ENCODE data around the gene JAML. TPM values are rescaled to one million over a fixed set of nuclear protein-coding genes. Genes with fewer than 3 reads are reported as not detected.

The JAML gene
- total RNA-seq, 1 experiment from 2014 or later: 0.30 TPM

DNA sequence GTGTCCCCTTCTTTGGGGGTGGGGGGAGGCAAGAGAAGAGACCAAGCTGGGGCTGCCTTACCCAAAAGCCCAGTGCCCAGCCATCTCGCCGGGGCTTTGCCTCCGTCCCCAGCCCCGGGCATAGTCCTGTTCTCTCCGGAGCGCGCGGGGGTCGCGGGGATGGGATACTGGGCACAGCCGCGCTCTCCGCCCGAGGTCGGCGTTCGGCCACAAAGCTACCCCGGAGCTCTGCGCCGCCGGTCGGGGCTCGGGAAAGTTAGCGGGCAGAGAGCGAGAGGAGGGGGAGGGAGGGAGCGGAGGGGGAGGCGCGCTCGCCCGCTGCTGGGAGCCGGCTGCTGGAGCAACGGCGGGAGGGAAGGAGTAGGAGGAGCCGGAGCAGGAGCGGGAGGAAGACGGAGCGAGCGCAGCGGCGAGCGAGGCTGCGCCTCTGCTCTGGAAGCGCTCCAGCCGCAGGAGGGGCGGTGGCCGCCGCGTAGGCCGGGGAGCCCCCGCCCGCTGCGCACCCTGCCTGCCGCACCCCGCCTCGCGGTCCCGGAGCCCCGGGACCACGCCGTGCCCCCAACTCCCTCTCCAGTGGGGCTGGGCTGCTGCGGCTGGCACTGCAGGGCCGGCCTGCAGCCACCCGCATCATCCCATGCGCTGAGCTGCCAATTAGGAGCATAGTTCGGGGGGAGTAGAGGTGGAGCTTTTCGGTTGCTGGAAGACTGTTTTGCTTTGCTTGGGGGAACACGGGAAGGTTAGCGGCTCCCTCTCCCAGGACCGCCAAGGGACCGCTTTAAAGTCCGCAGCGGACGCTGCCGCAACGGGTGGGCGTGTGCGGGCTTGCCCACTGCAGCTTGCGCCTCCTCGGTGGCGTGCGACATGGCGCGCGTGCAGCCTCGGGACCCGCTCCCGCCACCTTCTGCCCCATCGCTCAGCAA lies 72.0 kb downstream of the JAML start, which contains the start of gene SCN4B:
TSS of gene SCN4B (minus strand) at position 272 of the 920 bp plus-strand sequence. CDS start at position 122, 150 bp downstream.
- H2AFZ ChIP-seq (ENCODE audit: low read depth, low read length, poor library complexity, severe bottlenecking): peak within 1 kb of the TSS; percentile 31
- H3K9me3 ChIP-seq (ENCODE audit: control insufficient read depth in 1 of 2, insufficient read depth in 1 of 2, low read depth in 1 of 2, low read length in 2 of 2): no peaks in the 10 kb centered on the region
- H3K9me2 ChIP-seq (ENCODE audit: insufficient read depth): no peaks in the 10 kb centered on the region
- peak within 1 kb of the TSS; percentile 21 to 50 for H3K4me3 ChIP-seq (replicated peaks in 1 of 2; ENCODE audit: low read depth in 1 of 2, low read length in 2 of 2)
- peak within 1 kb of the TSS; percentile 79 for H3K4me2 ChIP-seq (ENCODE audit: low read length)
- no peak for DNase-seq (ENCODE audit: low read depth, low spot score)
- ChIA-PET POLR2A (no interaction called here), CTCF (interaction anchor here (1.0 kb wide), 1 partner anchor 19 kb away, joined by 3 read pairs; no protein-coding TSS in a partner anchor), RAD21 (ENCODE audit: low non-redundant PET in 1 of 2, low total read pairs in 2 of 2, uncharacterized antibody in 2 of 2, unreplicated experiment in 2 of 2) (interaction anchor here in 1 of 2 experiments (0.6 to 0.8 kb wide), 3 partner anchors 19 to 212 kb away, joined by 3 to 5 read pairs (median 4); no protein-coding TSS in a partner anchor)
- no peak within 1 kb of the TSS; the same call in 1 of the 2 replicates for H3K27ac ChIP-seq (ENCODE audit: low read depth, low read length)
- H3K36me3 ChIP-seq (ENCODE audit: control insufficient read depth in 1 of 2, insufficient read depth in 2 of 2, low read length in 2 of 2): no peaks in the 10 kb centered on the region
- no TSS peak for BruUV-seq (replicated peaks)
- peak within 1 kb of the TSS; percentile 13; the same call in 1 of the 2 replicates for H3K9ac ChIP-seq (ENCODE audit: low read length)
- intact Hi-C loops (cut with micrococcal nuclease): loop anchor here (10.0 kb wide), 1 partner anchor 542 kb away; no protein-coding TSS in a partner anchor
- peaks cover 10 to 24% of the 10 kb centered on the region in 2 experiments; a peak in 3 of 4 replicates for H3K4me1 ChIP-seq (ENCODE audit: control insufficient read depth in 1 of 2, insufficient read depth in 2 of 2, low read length in 2 of 2)
- no peaks in the 10 kb centered on the region for H3K27me3 ChIP-seq (ENCODE audit: insufficient read depth, low read length)
- H3K79me2 ChIP-seq (ENCODE audit: insufficient read depth, low read length): no peaks in the 10 kb centered on the region
- ATAC-seq: peak; percentile 80
- no peaks in the 10 kb centered on the region for H4K20me1 ChIP-seq (ENCODE audit: insufficient read depth)
- TF ChIP-seq CBX3 (IDR thresholded peaks at IDR 0.05; ENCODE audit: low read depth) (no peak), SRF (IDR thresholded peaks at IDR 0.05; ENCODE audit: low read depth) (no peak), TCF7L2 (IDR thresholded peaks at IDR 0.05; ENCODE audit: borderline replicate concordance, extremely low read depth, insufficient read depth, insufficient read length) (no peak), EZH2 (IDR thresholded peaks at IDR 0.05) (no peak), REST (IDR thresholded peaks at IDR 0.05; ENCODE audit: low read depth) (no peak), SP1 (IDR thresholded peaks at IDR 0.05; ENCODE audit: low read depth) (no peak), RAD21 (IDR thresholded peaks at IDR 0.05; ENCODE audit: low read depth) (no peak), FOSL1 (IDR thresholded peaks at IDR 0.05; ENCODE audit: low read depth) (no peak), YY1 (IDR thresholded peaks at IDR 0.05; ENCODE audit: extremely low read depth, insufficient replicate concordance, low read depth, low read length) (no peak), ATF3 (IDR thresholded peaks at IDR 0.05) (no peak), MAX (IDR thresholded peaks at IDR 0.05) (no peak), ZNF274 (IDR thresholded peaks at IDR 0.05; ENCODE audit: low read depth, low read length) (no peak), EZH2phosphoT487 (IDR thresholded peaks at IDR 0.05; ENCODE audit: borderline replicate concordance) (no peak), ELF1 (IDR thresholded peaks at IDR 0.05; ENCODE audit: borderline replicate concordance, low read depth) (no peak), SIN3A (IDR thresholded peaks at IDR 0.05; ENCODE audit: low read depth) (no peak), ZBTB33 (IDR thresholded peaks at IDR 0.05; ENCODE audit: extremely low read depth, insufficient replicate concordance, low read length) (no peak)
- TF ChIP-seq, protein P1, sequence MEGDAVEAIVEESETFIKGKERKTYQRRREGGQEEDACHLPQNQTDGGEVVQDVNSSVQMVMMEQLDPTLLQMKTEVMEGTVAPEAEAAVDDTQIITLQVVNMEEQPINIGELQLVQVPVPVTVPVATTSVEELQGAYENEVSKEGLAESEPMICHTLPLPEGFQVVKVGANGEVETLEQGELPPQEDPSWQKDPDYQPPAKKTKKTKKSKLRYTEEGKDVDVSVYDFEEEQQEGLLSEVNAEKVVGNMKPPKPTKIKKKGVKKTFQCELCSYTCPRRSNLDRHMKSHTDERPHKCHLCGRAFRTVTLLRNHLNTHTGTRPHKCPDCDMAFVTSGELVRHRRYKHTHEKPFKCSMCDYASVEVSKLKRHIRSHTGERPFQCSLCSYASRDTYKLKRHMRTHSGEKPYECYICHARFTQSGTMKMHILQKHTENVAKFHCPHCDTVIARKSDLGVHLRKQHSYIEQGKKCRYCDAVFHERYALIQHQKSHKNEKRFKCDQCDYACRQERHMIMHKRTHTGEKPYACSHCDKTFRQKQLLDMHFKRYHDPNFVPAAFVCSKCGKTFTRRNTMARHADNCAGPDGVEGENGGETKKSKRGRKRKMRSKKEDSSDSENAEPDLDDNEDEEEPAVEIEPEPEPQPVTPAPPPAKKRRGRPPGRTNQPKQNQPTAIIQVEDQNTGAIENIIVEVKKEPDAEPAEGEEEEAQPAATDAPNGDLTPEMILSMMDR (IDR thresholded peaks at IDR 0.05 in 2 of 3, conservative IDR thresholded peaks at IDR 0.05 in 1 of 3; ENCODE audit: borderline replicate concordance in 1 of 3, insufficient read depth in 1 of 3, low read depth in 2 of 3, low read length in 2 of 3): no peak
